Prostate gland (tissue), 2 donors: ENCODE data around the gene CSF3. TPM values are rescaled to one million over a fixed set of nuclear protein-coding genes. Genes with fewer than 3 reads are reported as not detected.
A peak's percentile ranks its signal among the peaks of the same experiment; 100 is the strongest.

Source experiments
- DNase-seq: peaks from one replicate; pipeline ENCODE4 v3.0.0-alpha.2; 2019; ENCODE audit warnings: low spot score
- H3K27ac ChIP-seq, 2 donors: fragments of 200-600 bp; sonication (generic); 2 replicates each; pipeline ENCODE4 v1.5.1; 2017 to 2019
- H3K27me3 ChIP-seq: fragments of 200-600 bp; sonication (generic); replicated peaks from 2 replicates; pipeline ENCODE4 v1.5.1; 2019; ENCODE audit not compliant: insufficient read depth
- H3K36me3 ChIP-seq, 2 donors: fragments of 200-600 bp; sonication (generic); 1 replicate in 1 of 2; 2 replicates in 1 of 2; pipeline versions ENCODE4 v1.5.1 to v1.8.1; 2017 to 2019
- H3K4me1 ChIP-seq: fragments of 200-600 bp; sonication (generic); replicated peaks from 2 replicates; pipeline ENCODE4 v1.5.1; 2019
- H3K4me3 ChIP-seq, 2 donors: fragments of 200-600 bp; sonication (generic); 2 replicates each; pipeline ENCODE4 v1.5.1; 2017 to 2019
- H3K9me3 ChIP-seq: fragments of 200-600 bp; sonication (generic); 2 replicates; pipeline ENCODE4 v1.5.1; 2017
- CTCF ChIP-seq, 4 experiments: fragments of 200-600 bp in 2 of 4; fragments of 450-650 bp in 2 of 4; sonication (generic) in 2 of 4; IDR thresholded peaks; 1 replicate in 3 of 4; 2 replicates in 1 of 4; pipeline ENCODE4 v1.5.1; 2016 to 2019; ENCODE audit warnings: antibody characterized with exemption in 4 of 4, mild to moderate bottlenecking in 2 of 4, moderate library complexity in 2 of 4
- POLR2A ChIP-seq: fragments of 450-650 bp; IDR thresholded peaks from one replicate; pipeline ENCODE4 v1.6.1; 2016; ENCODE audit warnings: antibody characterized with exemption, mild to moderate bottlenecking
- POLR2AphosphoS5 ChIP-seq: sonication (generic); formaldehyde crosslinking; IDR thresholded peaks from one replicate; pipeline ENCODE4 v1.6.1; 2017; ENCODE audit warnings: antibody characterized with exemption
- WGBS: methylation state at CpG from one replicate; pipeline ENCODE4 v1.1.5; 2018; 5-methylcytosine and 5-hydroxymethylcytosine counted together
- intact Hi-C: fragments of 100-400 bp; cut with DNase I; formaldehyde crosslinking; loops from one replicate; pipeline ENCODE4 v1.14.2; 2022
- total RNA-seq, 2 donors: library from RNA; depleted of rRNA; stranded (reverse); fragments of >200 nt; gene quantifications; one replicate each; pipeline ENCODE4 v1.1.0, GENCODE V29; 2016

The CSF3 gene
- total RNA-seq, 2 donors from 2014 or later, result 0.41 to 2.2 TPM

- H3K36me3 ChIP-seq, result no peaks in the 10 kb centered on the region
- H3K4me3 ChIP-seq, result no peak overlapping the region
- no peak for DNase-seq
- no peak overlapping the region for H3K27ac ChIP-seq
- H3K27me3 ChIP-seq, result no peaks in the 10 kb centered on the region
- TF ChIP-seq CTCF (IDR thresholded peaks at IDR 0.05) (no peak), POLR2A (no peak), POLR2AphosphoS5 (no peak)
- H3K9me3 ChIP-seq, result no peaks in the 10 kb centered on the region
- WGBS, result 63% methylated on average over 4 of the region's 4 CpGs
- intact Hi-C loops, result no loop called here
- H3K4me1 ChIP-seq, result no peaks in the 10 kb centered on the region
These were observed 39.4 kb upstream of the CSF3 start for GRCh38 chr17:39975801-39976200.

- no peak for TF ChIP-seq POLR2AphosphoS5
- no peak for TF ChIP-seq CTCF (IDR thresholded peaks at IDR 0.05)
- no peak for TF ChIP-seq POLR2A
- WGBS, result 67% methylated on average over 5 of the region's 5 CpGs
- Histone ChIP-seq H3K9me3 (no peaks in the 10 kb centered on the region), H3K27ac (no peak overlapping the region), H3K27me3 (no peaks in the 10 kb centered on the region), H3K36me3 (no peaks in the 10 kb centered on the region), H3K4me1 (no peaks in the 10 kb centered on the region), H3K4me3 (no peak overlapping the region)
- no peak for DNase-seq
- intact Hi-C loops, result no loop called here
These were observed 36.1 kb upstream of the CSF3 start for GRCh38 chr17:39979016-39979670.

- intact Hi-C loops, result loop anchor here (1.0 to 2.0 kb wide), 2 partner anchors 21 to 53 kb away; partner anchors contain the start of genes LRRC3C and ORMDL3
- Histone ChIP-seq H3K4me1 (no peaks in the 10 kb centered on the region), H3K27me3 (no peaks in the 10 kb centered on the region), H3K9me3 (no peaks in the 10 kb centered on the region), H3K4me3 (peak overlapping the region; percentile 22 to 85), H3K36me3 (peaks cover 0 to 4% of the 10 kb centered on the region in 2 donors), H3K27ac (peak overlapping the region; percentile 53 to 86)
- no peak for DNase-seq
- TF ChIP-seq POLR2AphosphoS5, result no peak
- TF ChIP-seq POLR2A, result no peak
- TF ChIP-seq CTCF (IDR thresholded peaks at IDR 0.05), result no peak
- WGBS, result under 1% methylated on average over 10 of the region's 10 CpGs
These were observed 35.3 kb upstream of the CSF3 start for GRCh38 chr17:39979893-39980350.

GRCh38 chr17:39980351-39981206 is 34.7 kb upstream of the CSF3 start, which contains the start of gene PSMD3:
Gene PSMD3 (plus strand): TSS chr17:39980807. CDS start chr17:39980971, 164 bp downstream.
- H3K27me3 ChIP-seq, result no peaks in the 10 kb centered on the region
- no peaks in the 10 kb centered on the region for H3K4me1 ChIP-seq
- WGBS, result 1% methylated on average over 71 of the region's 84 CpGs
- peaks cover 0 to 6% of the 10 kb centered on the region in 2 donors for H3K36me3 ChIP-seq
- H3K4me3 ChIP-seq, result peak within 1 kb of the TSS; percentile 85 to 88
- TF ChIP-seq CTCF (IDR thresholded peaks at IDR 0.05) (peak; percentile 33 to 99 (median 92)), POLR2A (peak; percentile 87), POLR2AphosphoS5 (peak; percentile 100)
- no peaks in the 10 kb centered on the region for H3K9me3 ChIP-seq
- H3K27ac ChIP-seq, result peak within 1 kb of the TSS; percentile 82 to 86
- peak; percentile 100 for DNase-seq
- intact Hi-C loops, result loop anchor here (1.0 to 2.0 kb wide), 2 partner anchors 21 to 54 kb away; partner anchors contain the start of genes LRRC3C and ORMDL3
